HG03439 (cell line): ENCODE data around the gene YAE1.
A peak's percentile ranks its signal among the peaks of the same experiment; 100 is the strongest.
"Not testable (repeated sequence)": the region's sequence is repeated elsewhere in the genome, so short reads cannot be mapped to it uniquely, and the experiment has no call there.

Experiments used
- ATAC-seq: cut with Tn5 transposase; IDR thresholded peaks from one replicate; pipeline ENCODE4 v1.9.1; 2021; ENCODE audit warnings: mild to moderate bottlenecking, moderate library complexity; ENCODE audit not compliant: unreplicated experiment

The YAE1 gene, protein sequence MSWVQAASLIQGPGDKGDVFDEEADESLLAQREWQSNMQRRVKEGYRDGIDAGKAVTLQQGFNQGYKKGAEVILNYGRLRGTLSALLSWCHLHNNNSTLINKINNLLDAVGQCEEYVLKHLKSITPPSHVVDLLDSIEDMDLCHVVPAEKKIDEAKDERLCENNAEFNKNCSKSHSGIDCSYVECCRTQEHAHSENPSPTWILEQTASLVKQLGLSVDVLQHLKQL

DNA sequence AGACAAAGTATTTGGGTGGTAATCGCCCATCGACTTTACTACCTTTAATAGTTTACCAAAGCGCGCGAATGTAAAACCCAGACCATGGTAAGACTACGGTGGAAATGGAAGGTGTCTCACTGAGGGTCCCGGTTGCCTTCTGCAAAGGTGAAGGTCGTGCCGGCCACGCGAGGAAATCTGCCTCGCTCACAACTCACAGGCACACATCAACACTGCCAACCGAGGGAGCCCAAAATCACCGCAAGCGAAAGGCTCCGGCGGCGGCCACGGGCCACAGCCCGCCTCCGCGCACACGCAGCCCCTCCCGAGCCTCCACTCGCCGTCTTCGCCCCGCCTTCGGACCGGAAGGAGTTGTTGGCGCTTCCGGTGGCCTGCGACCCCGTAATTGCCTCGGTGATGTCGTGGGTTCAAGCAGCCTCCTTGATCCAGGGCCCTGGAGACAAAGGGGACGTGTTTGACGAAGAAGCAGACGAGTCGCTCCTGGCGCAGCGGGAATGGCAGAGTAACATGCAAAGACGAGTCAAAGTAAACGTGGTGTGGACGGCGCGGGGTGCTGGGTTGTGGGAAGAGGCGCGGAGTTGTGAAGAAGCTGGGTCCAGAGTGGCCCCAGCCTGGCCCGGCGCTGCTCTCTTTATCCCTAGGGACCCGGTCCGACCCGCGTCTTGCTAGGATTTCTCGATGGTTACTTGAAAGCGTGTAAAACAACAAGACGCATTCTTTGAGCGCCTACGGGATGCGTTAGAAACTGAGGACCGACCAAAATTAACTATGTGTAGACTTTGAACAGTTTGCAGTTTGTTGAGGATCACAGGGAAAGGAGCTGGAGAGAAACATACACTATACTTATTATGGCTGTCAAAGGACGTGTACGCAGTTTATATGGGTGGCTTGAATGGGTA lies at the start of gene YAE1:
YAE1 (plus strand) TSS at position 382 of the 899 bp plus-strand sequence; CDS start at position 397, 15 bp downstream.
- peak; percentile 98 for ATAC-seq

DNA sequence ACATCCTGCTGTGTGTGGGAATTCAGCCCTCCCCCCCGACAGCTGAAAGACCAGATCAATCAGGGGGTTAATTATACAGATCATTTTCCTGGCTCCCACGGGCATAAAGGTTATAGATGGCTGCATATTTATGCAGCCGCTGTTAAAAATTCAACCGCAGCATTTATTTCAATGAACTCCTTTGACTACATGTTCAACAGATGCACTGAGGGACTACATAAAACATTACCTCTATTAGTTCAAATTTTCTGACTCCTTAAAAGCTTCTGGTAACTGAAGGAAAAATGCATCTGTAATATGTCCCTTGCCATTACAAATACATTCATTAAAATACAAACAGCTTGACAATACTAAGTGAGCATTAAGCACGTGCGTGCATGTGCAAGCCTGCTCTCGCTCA lies 49.7 kb upstream of the YAE1 start:
- no peak for ATAC-seq

DNA sequence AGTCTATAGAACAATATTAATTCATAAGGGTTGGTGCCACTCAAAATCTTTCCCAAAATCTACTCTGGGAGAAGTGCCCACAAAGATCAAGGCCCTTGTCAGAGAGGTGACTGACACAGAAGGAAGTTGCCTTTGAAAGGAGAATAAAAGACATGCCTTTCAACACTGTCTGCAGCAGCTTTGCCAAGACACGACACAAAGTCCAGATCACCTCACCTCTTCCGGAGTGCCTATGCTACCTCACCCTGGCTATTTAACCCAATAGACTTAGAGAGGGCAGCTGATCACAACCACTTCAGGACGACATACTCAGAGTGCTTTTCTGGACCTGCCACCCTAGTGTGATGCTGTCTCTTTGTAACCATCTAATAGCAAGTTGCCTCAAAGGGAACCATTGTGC lies 49.0 kb upstream of the YAE1 start:
- ATAC-seq = no peak

DNA sequence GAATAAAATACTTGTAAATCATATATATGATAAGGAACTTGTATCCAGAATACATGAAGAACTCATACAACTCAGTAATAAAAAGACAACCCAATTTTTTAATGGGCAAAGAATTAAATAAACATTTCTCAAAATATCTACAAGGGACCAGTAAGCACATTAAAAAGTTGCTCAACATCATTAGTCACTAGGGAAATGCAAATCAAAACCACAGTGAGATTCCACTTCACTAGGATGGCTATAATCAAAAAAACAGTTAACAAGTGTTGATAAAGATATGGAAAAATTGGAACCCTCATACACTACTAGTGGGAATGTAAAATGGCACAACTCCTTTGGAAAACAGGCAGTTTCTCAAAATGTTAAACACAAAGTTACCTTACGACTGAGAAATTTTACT lies 40.3 kb upstream of the YAE1 start:
- ATAC-seq = no peak

DNA sequence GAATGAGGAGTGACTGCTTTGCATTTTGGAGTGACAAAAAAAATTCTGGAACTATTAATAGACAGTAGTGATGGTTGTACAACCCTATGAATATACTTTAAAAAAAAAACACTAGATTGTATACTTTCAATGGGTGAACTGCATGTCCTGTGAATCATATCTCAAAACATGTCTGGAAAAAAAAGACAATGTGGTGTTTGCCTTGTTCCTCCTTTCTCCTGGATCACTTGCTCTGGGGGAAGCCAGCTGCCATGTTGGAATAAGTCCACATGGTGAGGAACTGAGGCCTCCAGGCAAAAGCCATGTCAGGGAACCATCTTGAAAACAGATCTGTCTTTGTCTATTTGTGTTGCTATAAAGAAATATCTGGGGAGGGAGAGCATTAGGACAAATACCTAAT lies 39.5 kb upstream of the YAE1 start:
- ATAC-seq = no peak

DNA sequence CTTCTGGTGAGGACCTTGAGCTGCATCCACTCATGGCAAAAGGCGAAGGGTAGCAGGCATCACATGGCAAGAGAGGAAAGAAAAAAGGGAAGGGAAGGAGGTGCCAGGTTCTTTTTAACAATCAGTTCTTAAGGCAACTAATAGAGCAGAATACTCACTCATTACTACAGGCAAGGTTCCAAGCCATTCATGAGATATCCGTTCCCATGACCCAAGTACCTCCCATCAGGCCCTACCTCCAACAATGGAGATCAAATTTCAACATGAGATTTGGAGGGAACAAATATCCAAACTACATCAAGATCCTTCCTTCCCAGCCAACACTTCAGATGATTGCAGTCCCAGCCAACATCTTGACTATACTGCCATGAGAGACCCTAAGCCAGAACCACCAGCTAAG lies 38.9 kb upstream of the YAE1 start:
- ATAC-seq = no peak

DNA sequence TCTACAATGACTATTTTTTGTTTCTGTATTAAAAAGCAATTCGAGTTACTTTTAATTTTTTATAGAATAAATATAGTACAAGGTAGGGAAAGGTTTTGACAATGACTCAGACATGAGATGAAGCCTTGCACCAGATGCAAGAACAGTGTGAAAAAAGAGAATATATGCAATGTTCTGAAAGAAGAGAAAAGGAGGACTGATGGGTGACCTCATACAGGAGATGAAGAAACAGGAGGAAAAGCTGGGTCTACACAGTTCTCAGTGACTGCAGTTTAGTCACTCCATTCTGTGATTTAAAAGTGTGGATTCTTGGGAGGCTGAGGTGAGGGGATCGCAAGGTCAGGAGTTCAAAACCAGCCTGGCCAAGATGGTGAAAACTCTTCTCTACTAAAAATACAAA lies 38.3 kb upstream of the YAE1 start:
- ATAC-seq = no peak

DNA sequence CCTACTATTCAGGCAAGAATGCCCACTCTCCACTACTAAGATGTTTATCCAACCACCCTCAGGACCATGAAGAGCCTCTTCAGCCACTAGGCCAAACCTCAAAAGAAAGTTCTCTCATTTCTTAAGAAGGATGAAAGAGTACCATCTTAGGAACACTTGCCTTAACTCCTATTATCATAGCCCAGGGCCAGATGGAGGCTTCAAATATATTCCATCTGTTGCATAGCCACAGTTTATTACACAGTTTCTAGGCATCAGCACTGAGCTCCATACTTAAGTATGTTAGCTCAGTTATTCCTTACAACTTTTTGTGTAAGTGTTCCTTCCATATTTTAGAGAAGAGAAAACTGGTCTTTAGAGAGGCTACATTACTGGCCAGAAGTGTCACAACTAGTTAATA lies 37.4 kb upstream of the YAE1 start:
- no peak for ATAC-seq

DNA sequence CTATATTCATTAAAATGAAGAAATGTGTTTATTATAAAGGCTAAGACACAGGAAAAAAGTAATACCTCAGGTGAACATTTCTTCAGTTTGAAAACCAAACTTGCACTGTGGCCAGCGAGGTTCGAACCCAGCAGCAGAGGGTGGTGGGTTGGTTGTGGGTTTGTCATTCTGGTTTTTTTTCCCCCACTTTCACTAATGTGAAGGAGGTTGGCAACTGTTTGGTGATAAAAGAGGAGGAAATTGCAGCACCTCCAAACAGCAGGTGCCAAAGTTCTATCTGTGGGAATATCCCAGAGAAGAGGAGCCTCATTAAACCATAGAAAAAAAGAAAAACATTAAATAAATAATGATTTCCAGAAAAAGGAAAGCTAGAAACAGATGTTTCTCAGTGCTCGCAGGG lies 36.6 kb upstream of the YAE1 start:
- no peak for ATAC-seq

DNA sequence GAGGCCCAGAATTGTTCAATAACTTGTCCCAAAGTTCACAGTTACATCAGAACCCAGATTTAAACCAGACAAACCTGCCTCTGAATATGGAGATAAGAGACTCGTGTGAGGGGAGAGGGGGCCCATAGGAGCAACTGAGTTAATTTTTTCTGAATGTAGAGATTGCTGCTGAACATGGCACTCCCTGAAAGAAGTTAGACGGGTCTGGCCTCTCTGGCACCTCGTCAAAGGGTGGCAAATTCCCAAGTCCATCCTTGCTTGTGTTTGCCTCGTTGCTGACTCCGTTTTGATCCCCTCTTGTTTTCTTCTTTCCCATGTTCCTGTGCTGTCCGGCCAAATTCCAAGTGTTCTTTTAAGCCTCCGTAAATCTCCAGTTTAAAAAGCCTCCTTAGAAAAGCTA lies 35.2 kb upstream of the YAE1 start:
- ATAC-seq = no peak

DNA sequence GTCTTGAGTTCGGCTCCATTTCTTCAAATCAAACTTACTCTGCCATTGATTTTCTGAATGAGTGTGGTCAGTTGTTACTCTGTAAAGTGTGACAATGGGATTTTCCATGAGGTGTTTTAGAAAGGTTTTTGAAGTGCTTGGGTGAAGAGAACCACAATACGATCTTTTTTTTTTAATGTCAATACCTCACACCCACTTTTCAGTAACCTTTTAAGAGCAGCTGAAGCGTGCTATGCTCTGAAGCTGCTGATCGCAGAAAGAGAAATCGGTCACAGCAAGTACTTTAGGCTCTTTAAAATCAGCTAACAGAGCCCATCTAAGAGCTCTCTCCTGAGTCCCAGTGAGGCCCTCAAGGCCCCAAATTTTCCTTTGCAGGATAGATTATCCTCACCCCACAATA lies 34.4 kb upstream of the YAE1 start:
- no peak for ATAC-seq

DNA sequence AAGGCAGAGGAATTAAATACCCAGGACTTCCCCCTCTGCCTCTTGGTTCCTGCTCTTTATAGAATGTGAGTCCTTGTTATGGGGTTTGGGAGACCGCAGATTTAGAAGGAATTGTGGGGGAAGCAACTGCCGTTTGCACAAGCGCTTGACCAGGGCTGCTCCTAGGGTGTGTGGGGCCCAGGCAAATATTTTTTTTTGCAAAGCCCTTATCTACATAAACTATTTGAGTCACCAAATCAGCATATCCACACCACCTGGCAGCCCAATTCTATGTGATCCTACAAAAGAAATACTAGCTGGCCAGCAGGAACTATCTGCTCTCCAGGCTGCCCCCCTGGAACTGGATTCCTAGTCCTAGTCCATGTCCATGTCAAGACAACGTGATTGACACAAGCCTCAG lies 33.4 kb upstream of the YAE1 start:
- no peak for ATAC-seq

DNA sequence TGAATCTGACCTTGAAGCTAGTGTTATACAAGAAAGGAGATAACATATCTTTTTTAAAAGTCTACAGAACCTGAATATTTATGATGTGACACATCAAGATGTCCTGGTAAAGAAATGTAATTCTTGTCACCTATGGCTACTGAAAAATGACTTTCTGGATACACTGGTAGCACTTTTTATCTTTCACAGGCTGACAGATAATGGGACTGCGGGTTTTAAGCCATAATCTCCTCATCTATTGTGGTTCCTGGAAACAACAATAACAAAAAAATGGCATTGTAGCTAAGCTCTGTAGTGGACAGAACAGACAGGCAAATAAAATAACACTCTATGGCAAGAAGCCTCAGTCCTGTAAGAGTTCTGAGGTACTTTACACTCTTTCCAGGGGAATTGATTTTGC lies 31.6 kb upstream of the YAE1 start:
- no peak for ATAC-seq

DNA sequence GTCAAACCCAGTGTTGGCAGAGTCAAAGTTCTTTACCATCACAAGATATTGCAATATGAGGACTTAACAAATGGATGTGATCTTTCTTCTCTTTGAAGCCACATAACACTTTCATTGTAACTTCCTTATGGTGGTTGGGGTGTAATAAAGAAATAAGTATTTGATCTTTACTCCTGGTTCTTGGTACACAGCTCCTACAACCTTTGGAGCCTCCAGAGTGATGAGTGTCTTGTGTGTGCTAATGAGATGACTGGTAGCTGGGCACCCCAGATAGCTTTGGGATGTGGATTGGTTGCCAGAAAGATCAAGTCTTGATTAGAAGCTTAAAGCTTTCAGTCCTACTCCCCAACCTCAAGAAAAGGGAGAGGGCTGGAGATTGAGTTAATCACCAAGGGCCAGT lies 31.1 kb upstream of the YAE1 start:
- no peak for ATAC-seq

DNA sequence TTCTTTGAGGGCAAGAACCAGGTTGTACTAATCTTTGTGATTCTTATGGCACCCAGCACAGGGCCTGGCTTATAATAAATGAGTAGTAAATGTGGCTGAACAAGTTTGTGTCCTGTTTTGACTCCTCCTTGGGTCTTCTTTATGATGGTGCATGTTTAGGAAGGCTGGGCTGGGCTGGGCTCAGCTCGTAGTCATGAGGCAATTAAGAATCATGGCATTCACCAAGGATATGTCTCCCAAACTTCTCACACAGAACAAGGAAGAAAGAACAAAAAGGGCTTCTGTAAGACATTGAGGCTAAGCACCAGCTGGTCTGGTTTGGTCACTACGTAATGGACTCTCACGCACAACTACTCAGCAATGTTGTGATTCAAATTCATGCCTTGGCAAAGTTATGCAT lies 30.5 kb upstream of the YAE1 start:
- ATAC-seq = no peak

DNA sequence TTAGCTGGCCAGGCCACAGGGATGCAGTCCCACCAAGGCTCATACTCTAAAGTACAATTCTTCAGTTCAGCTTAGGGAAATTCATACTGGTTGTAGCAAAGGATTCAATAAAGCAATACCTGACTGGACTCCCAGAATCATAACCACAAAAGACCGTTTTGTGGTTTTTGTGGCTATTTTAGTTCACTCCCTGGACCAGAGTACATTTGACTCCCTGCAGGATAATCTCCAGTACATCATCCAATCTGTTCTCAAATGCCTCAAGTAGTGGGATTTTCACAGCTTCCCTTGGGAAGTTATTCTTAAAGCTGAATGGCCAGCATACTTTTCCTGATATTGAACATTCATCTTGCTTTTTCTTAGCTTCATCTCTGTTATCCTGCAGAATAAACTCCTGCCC lies 29.3 kb upstream of the YAE1 start:
- ATAC-seq = no peak

DNA sequence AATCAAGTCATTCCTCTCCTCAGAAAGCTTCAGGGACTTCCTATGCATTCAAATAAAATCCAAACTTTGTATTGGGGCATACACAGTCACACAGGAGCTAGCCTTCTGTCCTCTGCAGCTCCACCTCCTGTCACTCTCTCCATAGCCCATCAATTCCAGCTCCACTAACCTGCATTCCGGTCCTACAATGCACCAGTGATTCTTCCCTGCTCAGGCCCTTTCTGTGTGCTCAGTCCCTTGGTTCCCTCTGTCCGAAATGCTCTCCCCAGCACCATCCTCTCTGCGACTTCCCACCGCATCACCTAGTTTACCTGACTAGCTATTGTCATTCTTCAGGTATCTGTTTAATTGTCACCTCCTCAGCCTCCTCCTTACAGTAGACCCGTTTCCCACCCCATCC lies 26.4 kb upstream of the YAE1 start:
- no peak for ATAC-seq

DNA sequence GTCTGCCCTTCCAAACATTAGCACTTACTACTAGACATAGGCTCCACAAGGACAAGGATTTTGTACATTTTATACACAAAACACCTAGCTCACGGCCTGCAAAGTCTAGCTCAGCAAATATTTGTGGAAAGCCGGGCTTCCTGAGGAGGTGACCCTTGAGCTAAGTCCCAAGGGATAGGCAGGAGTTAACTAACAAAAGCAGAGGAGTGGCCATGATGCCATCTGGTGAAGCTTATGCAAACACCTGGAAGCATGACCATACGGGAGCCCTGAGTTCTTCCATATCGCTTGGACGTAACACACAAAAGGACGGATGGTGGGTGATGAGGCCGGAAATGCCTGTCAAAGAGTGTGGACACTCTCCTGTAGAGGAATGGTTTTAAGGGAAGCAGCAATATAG lies 25.9 kb upstream of the YAE1 start:
- no peak for ATAC-seq

DNA sequence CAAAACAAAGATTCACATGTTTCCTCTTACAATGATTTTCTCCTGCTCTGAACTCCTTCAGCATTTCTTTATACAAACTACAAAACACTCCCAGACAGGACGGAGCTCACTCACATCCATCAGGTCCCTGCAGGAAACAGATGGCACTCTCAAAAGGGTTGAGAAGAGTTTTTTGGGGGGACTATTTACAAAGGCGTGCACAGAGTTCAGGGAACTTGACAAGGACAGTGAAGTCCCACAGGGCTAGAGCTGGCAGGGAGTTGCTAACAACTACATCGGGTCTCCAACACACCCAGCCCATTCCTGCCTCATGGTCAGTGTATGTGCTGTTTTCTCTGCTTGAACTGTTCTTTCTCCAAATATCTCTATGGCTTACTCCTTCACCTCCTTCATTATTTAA lies 24.7 kb upstream of the YAE1 start:
- ATAC-seq = no peak

DNA sequence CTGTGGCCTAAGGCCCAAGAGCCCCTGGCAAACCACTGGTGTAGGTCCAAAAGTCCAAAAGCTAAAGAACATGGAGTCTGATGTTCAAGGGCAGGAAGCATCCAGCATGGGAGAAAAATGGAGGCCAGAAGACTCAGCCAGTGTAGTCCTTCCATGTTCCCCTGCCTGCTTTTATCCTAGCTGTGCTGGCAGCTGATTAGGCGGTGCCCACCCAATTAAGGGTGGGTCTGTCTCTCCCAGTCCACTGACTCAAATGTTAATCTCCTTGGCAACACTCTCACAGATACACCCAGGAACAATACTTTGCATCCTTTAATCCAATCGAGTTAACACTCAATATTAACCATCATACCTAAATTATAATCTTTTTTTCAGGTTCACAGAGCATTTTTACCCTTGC lies 21.4 kb upstream of the YAE1 start:
- ATAC-seq = not testable (repeated sequence)

DNA sequence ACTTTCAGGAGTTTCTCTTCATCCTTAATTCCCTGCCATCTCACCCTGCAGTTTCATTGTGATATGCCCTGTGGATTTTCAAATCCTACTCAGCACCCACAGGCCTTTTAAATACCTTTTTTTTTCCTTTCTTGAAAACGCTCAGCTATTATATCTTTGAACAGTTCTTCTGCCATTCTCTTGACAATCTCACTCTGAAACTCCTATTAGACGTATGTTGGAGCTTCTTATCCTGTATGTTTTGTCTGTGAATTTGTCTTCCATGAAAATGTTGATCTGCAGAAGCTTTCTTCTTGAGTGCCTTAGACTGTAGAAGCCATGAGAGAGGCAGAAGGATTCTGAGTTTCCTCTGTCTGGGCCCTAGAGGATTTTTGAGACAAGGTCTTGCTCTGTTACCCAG lies 18.9 kb upstream of the YAE1 start:
- no peak for ATAC-seq

DNA sequence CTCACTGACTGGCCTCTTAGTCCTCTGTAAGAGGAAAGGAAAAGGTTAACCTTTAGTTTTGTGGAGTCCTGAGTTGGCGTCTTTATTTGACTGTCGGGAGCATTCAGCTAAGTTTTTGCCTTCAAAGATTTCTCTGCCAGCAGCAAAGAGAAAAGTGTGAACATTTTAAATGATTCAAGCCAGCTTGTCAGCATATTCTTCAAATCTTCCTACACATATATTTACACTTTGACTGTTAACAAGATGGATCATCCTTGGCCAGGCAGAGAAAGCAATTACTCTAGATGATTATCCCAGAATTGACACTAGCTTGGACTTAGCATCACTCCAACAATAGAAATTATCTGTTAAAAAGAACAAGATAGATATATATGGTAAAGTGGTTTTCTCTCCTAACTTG lies 15.8 kb upstream of the YAE1 start:
- ATAC-seq = no peak

DNA sequence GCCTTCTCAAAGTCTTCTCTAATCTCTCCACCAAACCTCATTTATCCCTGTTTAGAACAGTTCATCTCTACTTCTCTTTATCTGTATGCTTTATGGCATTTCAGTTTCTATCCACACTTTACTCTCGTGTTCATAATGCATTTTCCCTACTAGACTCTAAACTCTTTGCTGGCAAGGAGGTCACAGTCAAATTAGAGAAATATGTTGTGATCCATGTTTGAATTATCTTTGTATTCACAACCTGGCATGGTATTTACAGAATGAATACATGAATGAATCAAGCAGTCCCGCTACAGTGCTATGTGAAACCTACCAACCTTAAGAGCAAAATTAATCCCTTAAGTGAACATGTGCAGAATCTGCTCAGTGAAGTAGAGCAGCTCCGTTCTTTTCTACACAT lies 12.8 kb upstream of the YAE1 start:
- no peak for ATAC-seq
